Astrocyte of the spinal cord (primary cell): ENCODE data around the gene MARK4.

Source experiments
- DNase-seq: peaks from one replicate; pipeline ENCODE4 v3.0.0; 2011; ENCODE audit warnings: low read depth, low spot score
- H3K4me3 ChIP-seq: 2 replicates; pipeline ENCODE4 v1.5.1; 2011; ENCODE audit warnings: low read depth, mild to moderate bottlenecking, low read length, moderate library complexity
- CTCF ChIP-seq: IDR thresholded peaks from 2 replicates; pipeline ENCODE4 v1.5.1; 2012; ENCODE audit warnings: low read depth, mild to moderate bottlenecking, low read length, inconsistent platforms
- in situ Hi-C: cut with HindIII; loops from 2 replicates; pipeline ENCODE4 v1.10.0; 2017; ENCODE audit warnings: low sequenced_read_pairs

Gene MARK4

GRCh38 chr19:45238556-45238955 is 12.5 kb upstream of the MARK4 start:
- no peak overlapping the region for H3K4me3 ChIP-seq
- DNase-seq, result no peak
- in situ Hi-C loops, result no loop called here
- TF ChIP-seq CTCF, result no peak

- no peak for TF ChIP-seq CTCF
- H3K4me3 ChIP-seq, result no peak overlapping the region
- no peak for DNase-seq
- in situ Hi-C loops, result no loop called here
Measured at GRCh38 chr19:45243144-45243732, 7.8 kb upstream of the MARK4 start.

- in situ Hi-C loops, result no loop called here
- DNase-seq, result no peak
- no peak for TF ChIP-seq CTCF
- no peak overlapping the region for H3K4me3 ChIP-seq
Measured at GRCh38 chr19:45244133-45244794, 6.8 kb upstream of the MARK4 start.

- H3K4me3 ChIP-seq, result no peak within 1 kb of the TSS
- in situ Hi-C loops, result no loop called here
- no peak for DNase-seq
- no peak for TF ChIP-seq CTCF
Measured at GRCh38 chr19:45245334-45245787, 5.7 kb upstream of the MARK4 start, which contains the start of gene EXOC3L2. EXOC3L2 (minus strand) TSS chr19:45245407; CDS start chr19:45239045, 6,362 bp downstream.

- no peak overlapping the region for H3K4me3 ChIP-seq
- no peak for DNase-seq
- TF ChIP-seq CTCF, result no peak
- in situ Hi-C loops, result no loop called here
Measured at GRCh38 chr19:45245826-45246225, 5.2 kb upstream of the MARK4 start.

- H3K4me3 ChIP-seq, result no peak overlapping the region
- no peak for TF ChIP-seq CTCF
- no peak for DNase-seq
- in situ Hi-C loops, result no loop called here
Measured at GRCh38 chr19:45247136-45247535, 3.9 kb upstream of the MARK4 start.
